ENCODE measurements around the gene POMT1.
"Not testable (repeated sequence)": the region's sequence is repeated elsewhere in the genome, so short reads cannot be mapped to it uniquely, and the experiment has no call there.

DNA sequence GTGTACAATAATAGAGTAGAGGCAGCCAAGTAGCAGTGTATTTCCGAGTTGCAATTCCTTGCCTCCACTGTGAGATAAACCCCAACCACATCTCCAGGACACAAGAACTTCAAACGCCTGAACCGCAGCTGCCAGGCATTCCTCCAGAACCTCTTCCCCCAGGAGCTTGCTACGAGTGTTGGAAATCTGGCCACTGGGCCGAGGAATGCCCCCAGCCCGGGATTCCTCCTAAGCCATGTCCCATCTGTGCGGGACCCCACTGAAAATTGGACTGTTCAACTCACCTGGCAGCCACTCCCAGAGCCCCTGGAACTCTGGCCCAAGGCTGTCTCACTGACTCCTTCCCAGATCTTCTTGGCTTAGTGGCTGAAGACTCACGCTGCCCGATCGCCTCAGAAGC, 46.5 kb downstream of the POMT1 start:
- TF ChIP-seq, protein P1, sequence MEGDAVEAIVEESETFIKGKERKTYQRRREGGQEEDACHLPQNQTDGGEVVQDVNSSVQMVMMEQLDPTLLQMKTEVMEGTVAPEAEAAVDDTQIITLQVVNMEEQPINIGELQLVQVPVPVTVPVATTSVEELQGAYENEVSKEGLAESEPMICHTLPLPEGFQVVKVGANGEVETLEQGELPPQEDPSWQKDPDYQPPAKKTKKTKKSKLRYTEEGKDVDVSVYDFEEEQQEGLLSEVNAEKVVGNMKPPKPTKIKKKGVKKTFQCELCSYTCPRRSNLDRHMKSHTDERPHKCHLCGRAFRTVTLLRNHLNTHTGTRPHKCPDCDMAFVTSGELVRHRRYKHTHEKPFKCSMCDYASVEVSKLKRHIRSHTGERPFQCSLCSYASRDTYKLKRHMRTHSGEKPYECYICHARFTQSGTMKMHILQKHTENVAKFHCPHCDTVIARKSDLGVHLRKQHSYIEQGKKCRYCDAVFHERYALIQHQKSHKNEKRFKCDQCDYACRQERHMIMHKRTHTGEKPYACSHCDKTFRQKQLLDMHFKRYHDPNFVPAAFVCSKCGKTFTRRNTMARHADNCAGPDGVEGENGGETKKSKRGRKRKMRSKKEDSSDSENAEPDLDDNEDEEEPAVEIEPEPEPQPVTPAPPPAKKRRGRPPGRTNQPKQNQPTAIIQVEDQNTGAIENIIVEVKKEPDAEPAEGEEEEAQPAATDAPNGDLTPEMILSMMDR (IDR thresholded peaks at IDR 0.05; ENCODE audit: insufficient read depth, low read depth, low read length), result not testable (repeated sequence)
- not testable (repeated sequence) for TF ChIP-seq EZH2 (IDR thresholded peaks at IDR 0.05; ENCODE audit: insufficient read depth, low read length)
